Lower leg skin (tissue), 4 donors: Measurements from ENCODE around the gene ATG9A. TPM values are rescaled to one million over a fixed set of nuclear protein-coding genes. Genes with fewer than 3 reads are reported as not detected.
A peak's percentile ranks its signal among the peaks of the same experiment; 100 is the strongest.

ENCODE experiments used
- DNase-seq, 2 donors: peaks; one replicate each; pipeline ENCODE4 v3.0.0-alpha.2; 2019; ENCODE audit warnings: low spot score in 2 of 2
- H3K4me3 ChIP-seq: fragments of 200-600 bp; sonication (generic); 2 replicates; pipeline ENCODE4 v1.5.1; 2017; ENCODE audit warnings: mild to moderate bottlenecking, low read depth; ENCODE audit not compliant: poor library complexity, severe bottlenecking
- POLR2A ChIP-seq, 2 donors: fragments of 450-650 bp; IDR thresholded peaks; one replicate each; pipeline ENCODE4 v1.6.1; 2016 to 2017; ENCODE audit warnings: antibody characterized with exemption in 2 of 2, mild to moderate bottlenecking in 1 of 2, moderate library complexity in 1 of 2
- WGBS, 2 donors: methylation state at CpG; one replicate each; pipeline ENCODE4 v1.1.5; 2018; 5-methylcytosine and 5-hydroxymethylcytosine counted together
- intact Hi-C: fragments of 100-400 bp; cut with DNase I; formaldehyde crosslinking; loops from one replicate; pipeline ENCODE4 v1.15.0; 2023; ENCODE audit warnings: low total_unique reads
- total RNA-seq, 4 donors: library from RNA; depleted of rRNA; stranded (reverse); fragments of >200 nt; gene quantifications; one replicate each; pipeline ENCODE4 v1.1.0, GENCODE V29; 2016
- TF ChIP-seq, protein P1 (sequence below), 3 donors: fragments of 450-650 bp; IDR thresholded peaks; one replicate each; pipeline ENCODE4 v1.5.1; 2016; ENCODE audit warnings: antibody characterized with exemption in 3 of 3, mild to moderate bottlenecking in 3 of 3, moderate library complexity in 2 of 3

The ATG9A gene
- total RNA-seq, 4 donors from 2014 or later = 57.6 to 92.8 (median 61.9) TPM

DNA sequence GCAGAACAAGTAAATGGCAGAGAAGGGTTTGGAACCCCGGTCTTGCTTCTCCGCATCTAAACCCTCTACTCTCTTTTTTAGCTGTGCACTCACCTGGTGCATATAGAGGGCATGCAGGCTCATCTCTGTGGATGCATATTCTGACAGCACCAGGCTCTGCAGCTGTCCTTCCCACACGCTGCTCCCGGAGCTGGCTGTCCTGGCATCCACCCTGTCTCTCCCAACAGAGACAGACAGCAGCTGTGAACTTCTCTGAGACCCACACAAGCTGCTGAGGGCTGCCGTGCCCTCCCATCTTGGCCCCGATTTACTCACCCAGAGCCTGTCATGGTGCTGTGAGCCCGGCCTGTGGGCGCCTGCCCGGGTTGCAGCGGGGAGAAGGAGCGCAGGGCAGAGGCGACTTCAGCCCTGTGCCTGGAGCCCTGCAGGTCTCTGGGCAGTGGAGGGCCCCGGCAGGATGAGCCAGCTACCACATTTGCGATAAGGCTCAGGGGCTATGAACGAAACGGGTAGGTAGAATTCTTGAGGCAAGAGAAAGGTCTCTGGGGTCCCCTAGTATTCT lies 7.4 kb downstream of the ATG9A start:
- WGBS, 2 donors = 89 to 95% methylated on average over 8 to 16 of the region's 16 CpGs
- no peak for DNase-seq
- intact Hi-C loops = loop anchor here (10.0 kb wide), 1 partner anchor 917 kb away; no protein-coding TSS in a partner anchor
- no peak for TF ChIP-seq POLR2A (IDR thresholded peaks at IDR 0.05)
- TF ChIP-seq, protein P1, sequence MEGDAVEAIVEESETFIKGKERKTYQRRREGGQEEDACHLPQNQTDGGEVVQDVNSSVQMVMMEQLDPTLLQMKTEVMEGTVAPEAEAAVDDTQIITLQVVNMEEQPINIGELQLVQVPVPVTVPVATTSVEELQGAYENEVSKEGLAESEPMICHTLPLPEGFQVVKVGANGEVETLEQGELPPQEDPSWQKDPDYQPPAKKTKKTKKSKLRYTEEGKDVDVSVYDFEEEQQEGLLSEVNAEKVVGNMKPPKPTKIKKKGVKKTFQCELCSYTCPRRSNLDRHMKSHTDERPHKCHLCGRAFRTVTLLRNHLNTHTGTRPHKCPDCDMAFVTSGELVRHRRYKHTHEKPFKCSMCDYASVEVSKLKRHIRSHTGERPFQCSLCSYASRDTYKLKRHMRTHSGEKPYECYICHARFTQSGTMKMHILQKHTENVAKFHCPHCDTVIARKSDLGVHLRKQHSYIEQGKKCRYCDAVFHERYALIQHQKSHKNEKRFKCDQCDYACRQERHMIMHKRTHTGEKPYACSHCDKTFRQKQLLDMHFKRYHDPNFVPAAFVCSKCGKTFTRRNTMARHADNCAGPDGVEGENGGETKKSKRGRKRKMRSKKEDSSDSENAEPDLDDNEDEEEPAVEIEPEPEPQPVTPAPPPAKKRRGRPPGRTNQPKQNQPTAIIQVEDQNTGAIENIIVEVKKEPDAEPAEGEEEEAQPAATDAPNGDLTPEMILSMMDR (IDR thresholded peaks at IDR 0.05) = no peak
- no peak overlapping the region for H3K4me3 ChIP-seq

DNA sequence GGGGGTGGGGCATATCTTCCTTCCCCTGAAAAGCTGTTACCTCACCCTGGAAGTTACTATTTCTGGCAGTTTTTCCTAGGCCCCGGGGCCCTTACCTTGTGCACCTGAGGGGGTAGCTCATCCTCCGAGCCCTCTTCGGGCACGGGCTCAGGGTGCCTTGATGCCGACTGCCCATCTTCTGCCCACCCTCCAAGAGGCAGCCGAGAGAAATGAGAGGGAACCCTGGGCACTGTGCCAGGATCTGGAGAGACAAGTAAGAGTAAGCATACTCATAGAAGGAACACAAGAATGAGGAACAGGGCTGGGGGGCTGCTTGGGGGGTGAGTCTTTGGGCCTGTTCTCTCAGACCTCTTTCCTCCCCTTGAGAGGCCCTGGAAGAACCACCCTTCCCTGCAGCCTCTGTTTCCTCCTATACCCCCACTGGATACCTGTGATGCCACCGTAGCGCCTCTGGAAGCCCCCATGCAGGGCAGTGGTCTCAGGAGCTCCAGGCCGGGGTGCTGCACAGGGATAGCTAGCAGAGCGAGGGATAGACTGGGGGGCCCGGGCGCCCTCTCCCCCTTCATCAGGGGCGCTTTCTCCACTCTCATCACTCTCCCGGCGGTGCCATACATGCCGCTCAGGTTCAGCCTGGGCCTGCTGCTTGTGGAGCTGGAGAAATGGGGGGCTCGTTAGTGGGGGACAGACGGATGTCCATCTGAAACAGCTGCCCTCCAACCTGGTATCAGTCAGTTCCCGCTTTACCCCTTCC lies 8.6 kb downstream of the ATG9A start:
- DNase-seq = no peak
- intact Hi-C loops = loop anchor here (10.0 kb wide), 1 partner anchor 916 kb away; no protein-coding TSS in a partner anchor
- H3K4me3 ChIP-seq = no peak overlapping the region
- no peak for TF ChIP-seq POLR2A (IDR thresholded peaks at IDR 0.05)
- TF ChIP-seq, protein P1 (IDR thresholded peaks at IDR 0.05) = no peak
- WGBS, 2 donors = 87 to 88% methylated on average over 19 of the region's 19 CpGs

DNA sequence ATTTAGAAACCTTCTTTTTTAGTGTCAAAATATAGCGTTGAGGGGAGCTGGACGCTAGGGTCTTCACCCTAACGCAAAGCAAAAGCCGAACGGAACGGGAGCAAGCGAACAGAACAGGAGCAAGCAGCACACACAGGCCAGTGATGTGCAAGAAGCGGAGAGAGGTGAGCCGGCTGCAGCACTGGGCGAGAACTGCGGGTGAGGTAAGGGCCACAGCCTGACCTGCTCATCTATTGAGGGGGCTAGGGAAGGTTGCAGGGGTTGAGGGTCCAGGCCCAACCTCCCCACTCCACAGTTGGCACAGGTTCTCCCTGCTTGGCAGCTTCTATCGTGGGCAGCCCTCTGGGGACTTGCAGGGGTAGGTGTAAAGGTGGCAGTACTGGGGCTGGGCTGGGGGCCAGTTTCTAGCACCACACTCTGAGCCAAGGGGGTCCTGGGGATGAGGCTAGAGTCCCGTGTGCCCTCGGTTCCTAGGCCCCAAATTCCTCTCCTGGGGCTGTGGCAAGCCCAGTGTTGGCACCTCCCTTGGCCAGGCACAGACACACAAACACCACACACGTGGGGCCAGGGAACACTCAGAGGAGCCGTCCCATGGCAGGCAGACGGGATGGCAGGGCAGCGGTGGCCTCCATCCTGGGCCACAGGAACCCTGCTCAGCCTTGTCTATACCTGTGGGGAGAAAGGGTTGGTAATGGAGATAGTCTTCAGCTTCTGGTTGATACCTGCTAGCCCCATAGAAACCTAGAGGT lies 9.5 kb downstream of the ATG9A start:
- no peak for DNase-seq
- TF ChIP-seq, protein P1 (IDR thresholded peaks at IDR 0.05) = no peak
- TF ChIP-seq POLR2A (IDR thresholded peaks at IDR 0.05) = no peak
- 88 to 89% methylated on average over 18 of the region's 18 CpGs for WGBS, 2 donors
- no peak overlapping the region for H3K4me3 ChIP-seq
- intact Hi-C loops = loop anchor here (10.0 kb wide), 1 partner anchor 915 kb away; no protein-coding TSS in a partner anchor

DNA sequence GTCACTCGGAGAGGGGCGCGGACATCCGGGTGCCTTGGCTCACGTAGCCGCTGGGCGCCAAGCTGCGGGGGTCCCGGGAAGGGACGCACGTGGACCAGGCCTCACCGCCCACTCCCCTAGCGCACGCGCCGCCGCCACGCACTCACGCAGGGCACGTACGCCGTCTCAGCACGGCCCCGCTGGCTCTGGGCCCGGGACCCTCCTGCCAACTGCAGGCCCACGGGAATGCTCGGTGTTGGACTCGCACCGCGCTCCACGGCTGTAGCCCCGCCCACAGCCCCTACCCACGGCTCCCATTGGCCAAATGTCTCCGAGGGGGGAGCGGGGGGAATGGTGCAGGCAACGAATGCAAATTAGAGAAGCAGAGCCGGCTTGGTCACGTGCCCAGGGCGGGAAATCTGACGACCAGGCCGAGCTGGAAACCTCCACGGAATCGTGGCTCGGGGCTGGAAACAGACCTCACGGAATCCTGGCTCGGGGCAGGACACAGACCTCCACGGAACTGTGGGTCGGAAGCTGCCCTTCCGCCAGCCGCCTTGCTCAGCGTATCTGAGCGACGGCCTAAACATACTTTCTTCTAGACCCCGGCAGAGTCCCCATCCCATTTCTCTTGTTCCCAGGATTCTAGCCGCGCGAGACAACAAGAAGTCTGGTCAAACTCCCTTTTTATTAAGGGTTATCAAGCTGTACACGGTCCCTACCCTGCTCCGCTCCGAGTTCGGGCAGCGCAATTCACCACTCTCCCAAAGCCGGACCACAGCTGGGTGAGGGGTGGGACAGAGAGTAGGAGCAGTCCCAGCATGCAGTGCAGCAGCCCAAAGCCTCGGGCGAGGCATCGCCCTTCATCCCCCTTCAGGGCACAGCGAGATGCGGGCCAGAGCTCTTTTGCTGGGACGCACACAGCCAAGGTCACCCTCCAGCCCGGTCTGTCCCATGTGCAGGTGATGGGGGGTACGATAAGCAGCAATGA lies 10.4 kb downstream of the ATG9A start, which contains the start of gene ABCB6:
TSS of gene ABCB6 (minus strand) at position 227 of the 970 bp plus-strand sequence. CDS start 285 bp downstream, outside the sequence.
- TF ChIP-seq, protein P1 (IDR thresholded peaks at IDR 0.05) = no peak
- WGBS, 2 donors = 10 to 21% methylated on average over 36 to 70 of the region's 71 CpGs
- intact Hi-C loops = no loop called here
- H3K4me3 ChIP-seq = peak within 1 kb of the TSS; percentile 26
- DNase-seq = peak; percentile 97 to 99

DNA sequence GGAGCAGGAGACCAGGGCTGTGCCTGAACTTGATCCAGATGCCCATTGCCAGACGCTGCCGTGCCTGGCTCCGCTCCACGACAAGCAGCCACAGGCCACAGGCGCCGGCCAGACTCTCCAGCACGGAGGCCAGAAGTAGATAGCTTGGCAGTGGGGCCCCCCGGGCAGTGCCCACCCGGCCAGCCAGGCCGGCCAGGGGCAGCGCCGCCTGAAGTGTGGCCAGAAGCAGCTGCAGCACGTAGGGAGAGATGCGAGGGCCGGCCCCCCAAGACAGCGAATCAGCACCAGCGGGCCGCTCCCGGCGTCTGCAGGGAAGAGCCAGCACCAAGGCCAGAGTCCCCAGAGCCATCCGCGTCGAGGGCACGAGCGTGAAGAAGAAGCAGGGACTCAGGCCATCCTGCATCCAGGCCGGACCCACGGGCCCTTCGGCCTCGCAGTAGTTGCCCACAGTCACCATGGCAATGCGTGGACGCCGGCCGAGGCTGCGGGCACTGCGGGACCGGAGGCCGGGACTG lies 11.2 kb downstream of the ATG9A start:
- TF ChIP-seq, protein P1 (IDR thresholded peaks at IDR 0.05) = no peak
- no peak for TF ChIP-seq POLR2A (IDR thresholded peaks at IDR 0.05)
- H3K4me3 ChIP-seq = peak overlapping the region; percentile 26
- intact Hi-C loops = no loop called here
- peak; percentile 38 to 92 for DNase-seq
- 0 to 1% methylated on average over 2 to 21 of the region's 37 CpGs for WGBS, 2 donors
